Ishikawa (cell line): ENCODE data around the gene TNNC1.

Experiments
- CEBPB ChIP-seq: IDR thresholded peaks from 2 replicates; pipeline ENCODE4 v1.6.1; 2012
- CREB1 ChIP-seq: IDR thresholded peaks from 2 replicates; pipeline ENCODE4 v1.6.1; 2012; ENCODE audit warnings: low read depth
- EGR1 ChIP-seq: IDR thresholded peaks from 2 replicates; pipeline ENCODE4 v1.6.1; 2012
- EP300 ChIP-seq: IDR thresholded peaks from 2 replicates; pipeline ENCODE4 v1.6.1; 2012; ENCODE audit warnings: borderline replicate concordance
- FOXM1 ChIP-seq: IDR thresholded peaks from 2 replicates; pipeline ENCODE4 v1.6.1; 2012; ENCODE audit warnings: low read depth, borderline replicate concordance
- MAX ChIP-seq: IDR thresholded peaks from 2 replicates; pipeline ENCODE4 v1.6.1; 2012
- RAD21 ChIP-seq: IDR thresholded peaks from 2 replicates; pipeline ENCODE4 v1.6.1; 2012; ENCODE audit warnings: low read depth
- TAF1 ChIP-seq: IDR thresholded peaks from 2 replicates; pipeline ENCODE4 v1.6.1; 2012; ENCODE audit warnings: low read depth, mild to moderate bottlenecking
- TCF12 ChIP-seq: IDR thresholded peaks from 2 replicates; pipeline ENCODE4 v1.6.1; 2012; ENCODE audit warnings: low read depth
- TEAD4 ChIP-seq: IDR thresholded peaks from 2 replicates; pipeline ENCODE4 v1.6.1; 2012
- YY1 ChIP-seq: IDR thresholded peaks from 2 replicates; pipeline ENCODE4 v1.6.1; 2012; ENCODE audit warnings: low read depth

DNA sequence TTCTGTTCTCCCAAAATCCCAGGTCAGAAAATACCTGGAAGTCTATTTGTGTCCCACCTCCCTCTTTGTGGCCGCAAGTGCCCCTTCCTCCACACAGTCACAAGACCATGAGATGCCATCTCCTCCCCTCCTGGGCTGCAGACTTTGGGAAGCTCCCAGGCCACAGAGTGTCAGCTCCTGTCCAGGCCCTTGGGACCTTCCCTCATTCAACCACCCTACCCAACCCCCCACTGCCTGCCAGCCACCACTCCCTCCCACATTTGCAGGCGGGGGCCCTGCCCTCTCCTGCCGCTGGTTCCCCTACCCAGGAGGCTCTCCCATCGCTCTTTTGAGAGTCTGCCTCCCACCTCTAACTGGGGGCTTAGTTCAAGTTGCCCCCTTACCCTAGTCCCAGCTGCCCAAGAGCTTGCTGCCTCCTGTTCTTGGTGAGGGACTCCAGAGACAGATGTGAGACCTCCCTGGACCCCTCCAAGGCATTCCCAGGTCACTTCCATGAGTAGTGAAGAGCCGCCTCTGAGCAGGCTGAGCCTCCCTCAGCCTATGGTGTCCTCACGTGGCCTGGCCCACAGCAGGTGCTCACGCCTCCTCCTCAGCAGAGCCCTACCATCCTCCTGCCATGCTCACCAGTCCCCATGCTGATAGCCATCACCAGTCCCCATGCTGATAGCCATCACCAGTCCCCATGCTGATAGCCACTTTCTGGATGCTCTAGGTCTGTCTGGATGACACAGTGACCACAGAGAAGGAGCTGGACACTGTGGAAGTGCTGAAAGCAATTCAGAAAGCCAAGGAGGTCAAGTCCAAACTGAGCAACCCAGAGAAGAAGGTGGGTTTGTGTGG, 25.4 kb upstream of the TNNC1 start:
- TF ChIP-seq YY1: no peak
- TF ChIP-seq EP300: no peak
- TF ChIP-seq RAD21: no peak
- no peak for TF ChIP-seq CEBPB
- TF ChIP-seq MAX: no peak
- TF ChIP-seq TAF1: no peak
- TF ChIP-seq FOXM1: no peak
- no peak for TF ChIP-seq TEAD4
- no peak for TF ChIP-seq TCF12
- TF ChIP-seq EGR1: no peak
- no peak for TF ChIP-seq CREB1
